ENCODE data around the gene CAPZA3. TPM values are rescaled to one million over a fixed set of nuclear protein-coding genes. Genes with fewer than 3 reads are reported as not detected.

CAPZA3 gene
- total RNA-seq, 1 experiment from 2014 or later = not detected

Other genes with a start within 250 kb of the CAPZA3 start
- gene PLCZ1, start 107 bp upstream of the CAPZA3 start, total RNA-seq (2014; rRNA removed; shearing (Covaris generic)) = not detected in 2 replicates

All from H7 (cell line).